ENCODE results near the gene YRDC. TPM values are rescaled to one million over a fixed set of nuclear protein-coding genes. Genes with fewer than 3 reads are reported as not detected.

The YRDC gene
- total and polyA plus RNA-seq, 9 of the 15 experiments (the other 6 are each of a cell fraction or from before 2014, with no cell fraction given), result 11.1 to 58.5 (median 49.8) TPM

GRCh38 chr1:37825506-37825905 lies 17.5 kb upstream of the YRDC start:
- no peak overlapping the region for H3K4me3 ChIP-seq
- no peak overlapping the region for H3K4me2 ChIP-seq (ENCODE audit: insufficient read depth, low read length)
- H3K79me2 ChIP-seq (ENCODE audit: control insufficient read depth, insufficient read depth, low read length), result no peaks in the 10 kb centered on the region
- no peak overlapping the region for H3K9ac ChIP-seq (ENCODE audit: insufficient read depth in 1 of 2, low read depth in 2 of 2, low read length in 2 of 2)
- FAIRE-seq (no peak), DNase-seq (ENCODE audit: extremely low read depth in 1 of 4, low spot score in 3 of 4) (no peak), ATAC-seq (no peak)
- H3K27me3 ChIP-seq (ENCODE audit: control insufficient read depth in 2 of 2, insufficient read depth in 2 of 2, low read length in 2 of 2), result no peaks in the 10 kb centered on the region
- CTCF ChIA-PET (ENCODE audit: low intra/inter-chr PET ratio), result no interaction called here
- POLR2A ChIA-PET, result interaction anchor here (1.0 kb wide), 1 partner anchor 15 kb away, joined by 3 read pairs; no protein-coding TSS in a partner anchor
- no peaks in the 10 kb centered on the region for H3K9me1 ChIP-seq (ENCODE audit: control insufficient read depth, insufficient read depth, low read length)
- no peak overlapping the region for H2AFZ ChIP-seq (ENCODE audit: low read depth, low read length)
- H3K36me3 ChIP-seq (ENCODE audit: control insufficient read depth, insufficient read depth, low read length), result peaks cover 68% of the 10 kb centered on the region; the same call in 1 of the 3 replicates
- no peaks in the 10 kb centered on the region for H4K20me1 ChIP-seq (replicated peaks; ENCODE audit: control insufficient read depth, insufficient read depth, low read length)
- TF ChIP-seq EGR1 (conservative IDR thresholded peaks at IDR 0.05) (peak; percentile 81), SAP30 (IDR thresholded peaks at IDR 0.05; ENCODE audit: borderline replicate concordance, insufficient read depth, low read depth, low read length, poor library complexity, severe bottlenecking) (no peak), ZBTB33 (CRISPR knock-in tag; IDR thresholded peaks at IDR 0.05) (no peak)
- BruUV-seq (replicated peaks), result no TSS peak
- WGBS (ENCODE audit: insufficient coverage, low coverage, missing lambda C conversion rate), result 73% methylated on average over 2 of the region's 2 CpGs
- no peak overlapping the region for H3K27ac ChIP-seq (ENCODE audit: extremely low read depth, low read depth, low read length)
- no peaks in the 10 kb centered on the region for H3K9me3 ChIP-seq (replicated peaks; ENCODE audit: control insufficient read depth, insufficient read depth, low read depth, low read length)
- intact Hi-C loops (cut with micrococcal nuclease) (no loop called here), in situ Hi-C loops (cut with MboI) (no loop called here)
- H3K4me1 ChIP-seq (replicated peaks in 1 of 2; ENCODE audit: control insufficient read depth in 2 of 2, insufficient read depth in 2 of 2, low read length in 2 of 2), result no peaks in the 10 kb centered on the region

- intact Hi-C loops (cut with micrococcal nuclease) (no loop called here), in situ Hi-C loops (cut with MboI) (no loop called here)
- Histone ChIP-seq H3K9me1 (ENCODE audit: control insufficient read depth, insufficient read depth, low read length) (no peaks in the 10 kb centered on the region), H3K4me2 (ENCODE audit: insufficient read depth, low read length) (no peak overlapping the region), H3K27ac (ENCODE audit: extremely low read depth, low read depth, low read length) (no peak overlapping the region), H3K9ac (ENCODE audit: insufficient read depth in 1 of 2, low read depth in 2 of 2, low read length in 2 of 2) (no peak overlapping the region), H3K79me2 (ENCODE audit: control insufficient read depth, insufficient read depth, low read length) (no peaks in the 10 kb centered on the region), H2AFZ (ENCODE audit: low read depth, low read length) (no peak overlapping the region), H3K4me3 (no peak overlapping the region), H3K4me1 (replicated peaks in 1 of 2; ENCODE audit: control insufficient read depth in 2 of 2, insufficient read depth in 2 of 2, low read length in 2 of 2) (no peaks in the 10 kb centered on the region), H3K9me3 (replicated peaks; ENCODE audit: control insufficient read depth, insufficient read depth, low read depth, low read length) (no peaks in the 10 kb centered on the region), H3K27me3 (ENCODE audit: control insufficient read depth in 2 of 2, insufficient read depth in 2 of 2, low read length in 2 of 2) (no peaks in the 10 kb centered on the region), H3K36me3 (ENCODE audit: control insufficient read depth, insufficient read depth, low read length) (peaks cover 72% of the 10 kb centered on the region), H4K20me1 (replicated peaks; ENCODE audit: control insufficient read depth, insufficient read depth, low read length) (no peaks in the 10 kb centered on the region)
- POLR2A ChIA-PET, result interaction anchor here (0.9 kb wide), 1 partner anchor 10 kb away, joined by 3 read pairs; no protein-coding TSS in a partner anchor
- ATAC-seq, result no peak
- DNase-seq (ENCODE audit: extremely low read depth in 1 of 4, low spot score in 3 of 4), result no peak
- BruUV-seq (replicated peaks), result no TSS peak
- CTCF ChIA-PET (ENCODE audit: low intra/inter-chr PET ratio), result no interaction called here
- no peak for FAIRE-seq
- WGBS (ENCODE audit: insufficient coverage, low coverage, missing lambda C conversion rate), result 87% methylated on average over 2 of the region's 2 CpGs
- TF ChIP-seq U2AF1 (optimal IDR thresholded peaks at IDR 0.05; ENCODE audit: low read depth, low read length), result no peak
- no peak for TF ChIP-seq ZNF253 (CRISPR knock-in tag; conservative IDR thresholded peaks at IDR 0.05)
- TF ChIP-seq ZBTB8A (IDR thresholded peaks at IDR 0.05; ENCODE audit: partially characterized antibody), result no peak
- no peak for TF ChIP-seq PHTF2 (CRISPR knock-in tag; IDR thresholded peaks at IDR 0.05)
Measured at GRCh38 chr1:37824001-37824400, 16.0 kb upstream of the YRDC start.
